Thoracic aorta endothelial cell (primary cell): ENCODE results near the gene KIAA1671. TPM values are rescaled to one million over a fixed set of nuclear protein-coding genes. Genes with fewer than 3 reads are reported as not detected.

Source experiments
- small RNA-seq: library from RNA; depleted of rRNA; stranded (forward); fragments of <200 nt; gene quantifications from one replicate; pipeline ENCODE3, GENCODE V24; 2012
- total RNA-seq: library from RNA; depleted of rRNA; stranded (reverse); fragments of >200 nt; gene quantifications from 2 replicates; pipeline ENCODE4 v1.2.3, GENCODE V29; 2012

Gene KIAA1671
- total RNA-seq = 52.7 and 63.3 TPM in 2 replicates

GRCh38 chr22:24951942-24952836 is at the start of gene KIAA1671:
TSS of gene KIAA1671 (plus strand) at chr22:24952716. CDS start at chr22:25028000, 75,284 bp downstream.

DNA sequence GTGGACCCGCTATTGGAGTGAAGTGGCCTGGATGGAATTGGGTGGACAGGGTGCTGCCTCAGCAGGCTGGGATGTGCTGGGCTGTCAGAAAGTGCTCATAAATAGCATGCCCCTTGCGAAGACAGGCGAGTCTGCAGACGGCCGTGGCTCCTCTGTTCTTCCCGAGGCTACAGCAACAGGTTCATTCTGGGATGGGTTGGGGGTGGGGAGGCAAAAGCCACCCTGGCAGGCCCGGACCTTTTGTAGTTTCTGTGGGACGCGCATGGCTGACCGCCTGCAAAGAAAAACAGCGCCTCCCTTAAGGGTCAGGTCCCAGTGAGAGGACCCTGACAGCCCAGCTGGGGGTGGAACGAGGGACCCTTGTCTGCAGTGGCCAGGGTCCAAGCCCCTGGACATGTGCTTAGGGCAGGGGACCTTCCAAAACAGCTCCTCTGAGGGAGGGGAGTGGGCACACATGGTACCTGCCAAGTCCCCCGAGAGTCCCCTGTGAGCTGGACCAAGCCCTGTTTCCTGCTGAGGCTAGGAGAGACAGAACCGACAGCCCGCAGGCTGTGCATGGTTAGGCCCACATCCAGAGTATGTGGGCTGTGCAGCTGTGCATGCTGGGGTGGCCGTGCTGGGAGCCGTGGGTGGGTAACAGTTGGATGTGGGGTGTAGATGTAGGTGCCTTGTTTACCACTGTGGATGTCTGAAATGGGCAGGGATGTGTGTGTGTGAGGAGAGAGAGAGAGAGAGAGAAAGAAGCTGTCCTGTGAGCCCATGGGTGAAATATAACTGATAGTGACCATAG is 247.4 kb downstream of the KIAA1671 start, which contains the start of gene CRYBB3:
Gene CRYBB3 (plus strand): TSS at position 128 of the 790 bp plus-strand sequence. CDS start 1,539 bp downstream, outside the sequence.

GRCh38 chr22:25219211-25219689 is 266.7 kb downstream of the KIAA1671 start, which contains the start of gene CRYBB2:
TSS of gene CRYBB2 (plus strand) at chr22:25219639. CDS start at chr22:25221430, 1,791 bp downstream.

Small RNAs within 50 kb of the gene (small RNA-seq; reads per million reads assigned to genes)
- 0.63 reads per million for gene Z99916.2

Other genes with a start within 250 kb of the KIAA1671 start
- gene PIWIL3, start 178.0 kb upstream of the KIAA1671 start, total RNA-seq = under 0.01 TPM in 1 of 2 replicates, not detected in the other
- 0.27 and 0.50 TPM in 2 replicates for gene SGSM1, start 146.5 kb upstream of the KIAA1671 start, total RNA-seq
- not detected in 2 replicates for gene LHFPL7, start 6.0 kb upstream of the KIAA1671 start, total RNA-seq
- gene CRYBB3, start 247.1 kb downstream of the KIAA1671 start, total RNA-seq = not detected in 2 replicates